CD4-positive, alpha-beta T cell treated with Interleukin-17A for 4 hours (primary cell): Measurements from ENCODE around the gene PSME3.

Experiments used
- DNase-seq: peaks from one replicate; pipeline ENCODE4 v3.0.0-alpha.2; 2020; ENCODE audit warnings: mixed read lengths

The PSME3 gene

DNA sequence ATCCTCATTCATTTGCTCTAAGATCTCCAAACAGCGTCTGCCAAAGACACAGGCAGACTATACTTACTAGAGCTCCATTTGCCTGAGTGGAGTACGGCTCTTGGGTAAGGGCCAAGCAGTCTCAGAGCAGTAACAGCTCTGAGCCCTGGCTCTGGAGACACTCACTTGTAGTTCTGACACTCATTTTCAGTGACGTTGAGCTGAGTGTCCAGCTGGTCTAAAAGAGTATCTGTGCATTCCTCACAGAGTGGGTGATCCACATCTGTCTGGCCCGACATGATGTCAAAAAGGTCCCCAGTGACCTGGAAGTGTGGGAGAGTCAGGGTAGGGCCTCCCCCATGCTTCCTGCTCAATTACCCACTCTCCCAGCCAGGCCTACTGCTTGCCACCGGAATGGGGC is 14.8 kb upstream of the PSME3 start:
- DNase-seq, result no peak

DNA sequence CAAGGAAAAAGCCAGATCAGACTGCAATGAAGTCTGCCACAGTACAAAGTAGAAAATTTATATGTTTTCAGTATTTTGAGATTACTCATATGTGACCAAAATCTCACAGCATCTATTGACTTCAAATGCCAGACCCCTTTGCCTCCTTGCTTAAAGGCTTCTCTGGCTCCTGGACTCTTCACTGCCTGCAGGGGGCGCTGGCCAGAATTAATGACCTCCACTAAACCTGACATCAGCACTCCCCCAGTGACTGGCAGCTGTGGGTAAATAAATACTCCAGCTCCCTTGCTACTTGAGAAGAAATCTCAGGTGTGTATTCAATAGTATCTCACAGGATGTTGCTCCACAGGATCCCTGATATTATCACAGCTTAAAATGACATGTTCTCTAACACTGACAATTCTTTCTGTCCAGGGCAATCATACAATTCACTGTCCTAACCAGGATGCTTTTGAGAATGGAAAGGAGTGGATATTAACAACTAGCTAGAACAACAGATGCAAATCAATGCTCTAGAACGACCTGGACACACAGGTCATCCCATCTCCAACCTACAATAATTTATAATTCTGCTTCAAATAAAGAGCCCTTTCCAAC is 13.2 kb upstream of the PSME3 start:
- peak; percentile 67 for DNase-seq

DNA sequence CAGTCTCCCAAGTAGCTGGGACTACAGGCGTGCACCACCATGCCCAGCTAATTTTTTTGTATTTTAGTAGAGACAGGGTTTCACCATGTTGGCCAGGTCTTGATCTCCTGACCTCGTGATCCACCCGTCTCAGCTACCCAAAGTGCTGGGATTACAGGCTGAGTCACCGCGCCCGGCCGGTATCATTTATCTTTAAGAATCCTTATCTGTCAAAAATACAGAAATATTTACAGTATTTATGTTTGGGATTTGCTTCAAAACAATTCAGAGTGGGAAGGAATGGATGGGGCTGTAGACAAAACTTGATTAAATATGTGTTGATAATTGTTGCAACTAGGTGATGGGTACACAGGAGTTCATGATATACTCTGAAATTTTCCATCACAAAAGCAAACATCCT is 12.0 kb upstream of the PSME3 start:
- DNase-seq, result no peak

DNA sequence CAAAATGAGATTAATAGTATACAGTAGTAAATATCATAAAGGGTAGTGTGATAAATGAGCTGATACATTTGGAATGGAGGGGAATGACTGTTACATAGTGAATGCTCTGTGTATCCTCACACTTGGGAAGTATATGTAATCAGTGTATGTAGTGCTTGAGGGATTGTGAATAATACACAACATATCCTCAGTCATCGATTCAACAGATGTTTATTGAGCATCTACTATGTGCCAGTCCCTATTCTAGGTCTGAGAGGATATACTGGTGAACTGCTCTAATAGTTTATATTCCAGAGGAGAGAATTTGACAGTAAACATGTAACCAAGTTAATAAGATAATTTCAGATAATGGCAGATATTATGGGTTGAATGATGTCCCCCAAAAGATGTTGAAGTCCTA is 5.7 kb upstream of the PSME3 start:
- DNase-seq, result no peak

GRCh38 chr17:42830971-42831370 is 2.2 kb upstream of the PSME3 start:
- DNase-seq, result no peak

DNA sequence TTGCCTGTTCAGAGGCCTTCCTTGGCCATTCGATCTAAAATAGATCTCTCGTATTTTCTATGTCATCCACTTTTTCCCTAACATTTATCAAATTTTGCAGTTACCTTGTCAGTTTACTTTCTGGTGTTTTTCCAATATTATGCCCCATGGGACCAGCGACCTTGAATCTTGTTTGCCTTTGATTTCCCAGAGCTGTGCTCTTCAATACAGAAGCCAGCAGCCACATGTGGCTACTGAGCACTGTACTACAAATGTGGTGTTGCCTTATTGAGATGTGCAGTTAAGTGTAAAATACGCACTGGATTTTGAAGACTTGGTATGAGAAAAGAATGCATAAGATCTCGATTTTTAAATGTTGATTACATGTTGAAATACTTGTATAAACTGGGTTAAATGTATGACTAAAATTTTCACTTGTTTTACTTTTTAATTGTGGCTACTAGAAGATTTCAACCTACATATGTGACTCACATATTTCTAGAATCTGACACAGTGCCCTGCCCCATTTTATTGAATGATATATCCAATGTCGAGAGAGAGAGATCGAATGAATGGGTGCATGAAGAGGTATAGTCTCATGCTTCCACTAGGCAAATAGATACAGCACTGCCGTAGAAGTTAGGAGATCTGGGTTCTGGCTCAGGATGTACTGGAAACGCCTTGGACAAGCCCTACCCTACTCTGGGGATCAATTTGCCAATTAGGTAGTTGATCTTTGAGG is 824 bp upstream of the PSME3 start:
- DNase-seq, result no peak

DNA sequence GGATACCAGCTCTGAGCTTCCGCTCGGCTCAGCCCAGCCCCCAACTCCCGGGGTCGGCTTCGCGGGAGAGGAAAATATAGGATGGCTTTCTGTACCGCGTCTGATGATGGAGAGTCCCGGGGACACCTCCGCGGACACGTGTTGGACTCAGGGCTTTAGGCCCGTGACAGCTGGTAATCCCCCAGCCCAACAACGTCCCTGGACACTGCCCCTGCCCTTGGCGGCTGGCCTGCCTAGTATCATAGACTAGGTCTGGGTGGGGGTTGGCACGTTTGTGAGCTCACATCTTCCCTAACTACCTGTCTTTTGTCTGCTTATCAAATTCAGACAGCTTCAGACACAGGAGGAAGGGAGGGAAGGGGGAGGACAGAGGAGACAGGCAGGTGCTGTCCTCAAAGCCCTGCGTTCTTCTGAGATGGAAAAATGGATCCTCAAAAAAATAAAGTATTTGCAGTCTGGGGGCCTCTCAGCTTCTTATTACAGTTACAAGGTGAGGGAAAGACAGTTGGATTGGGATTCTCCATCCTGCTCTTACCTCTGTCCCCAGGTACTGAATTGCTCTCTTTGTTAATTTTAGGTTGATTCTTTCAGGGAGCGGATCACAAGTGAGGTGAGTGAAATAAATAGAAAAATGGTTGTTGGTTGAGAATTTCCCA is 698 bp downstream of the PSME3 start:
- DNase-seq, result no peak

DNA sequence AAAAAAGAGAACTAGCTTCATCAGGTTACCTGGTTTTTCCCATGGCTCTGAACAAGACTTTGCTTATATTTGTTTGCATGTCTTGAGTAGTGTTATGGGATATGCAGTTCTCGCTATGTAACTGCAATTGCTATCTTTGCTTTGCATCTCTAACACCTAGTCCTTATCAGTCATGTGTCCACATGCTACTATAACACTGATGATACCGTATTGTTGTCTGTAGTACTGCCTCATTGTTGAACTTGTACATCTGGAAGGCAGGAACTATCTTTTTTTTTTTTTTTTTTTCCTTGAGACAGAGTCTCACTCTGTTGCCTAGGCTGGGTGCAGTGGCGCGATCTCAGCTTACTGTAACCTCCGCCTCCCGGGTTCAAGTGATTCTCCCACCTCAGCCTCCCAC is 2.5 kb downstream of the PSME3 start:
- DNase-seq, result no peak

GRCh38 chr17:42841975-42842685 is 8.9 kb downstream of the PSME3 start:
- DNase-seq, result no peak

DNA sequence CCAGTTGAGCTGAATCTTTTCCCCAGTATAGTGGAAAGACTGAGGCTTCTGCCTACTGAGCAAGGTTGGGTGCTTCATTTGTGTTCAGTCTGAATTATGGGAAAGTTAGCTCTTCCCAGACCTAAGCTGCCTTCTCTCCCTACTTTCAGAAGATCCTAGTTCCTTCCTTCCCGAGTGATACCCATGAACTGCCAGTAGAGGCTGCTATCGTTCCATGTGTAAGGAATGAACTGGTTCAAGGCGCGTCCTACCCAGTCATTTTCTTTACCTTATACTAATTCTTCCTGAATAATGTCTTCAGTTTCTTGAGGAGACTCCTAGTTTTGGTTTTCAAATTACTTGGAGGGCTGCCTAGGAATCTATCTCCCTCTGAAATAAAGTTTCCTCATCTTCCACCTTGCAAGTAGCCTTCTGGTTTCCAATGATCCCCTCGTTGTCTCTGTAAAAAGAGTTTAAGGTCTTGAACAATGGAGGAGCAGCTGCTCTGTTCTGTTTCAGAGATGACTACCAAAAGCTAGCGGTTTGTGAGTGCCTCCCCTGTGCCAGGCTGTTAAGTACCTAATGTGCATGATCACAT is 10.2 kb downstream of the PSME3 start:
- DNase-seq, result no peak

DNA sequence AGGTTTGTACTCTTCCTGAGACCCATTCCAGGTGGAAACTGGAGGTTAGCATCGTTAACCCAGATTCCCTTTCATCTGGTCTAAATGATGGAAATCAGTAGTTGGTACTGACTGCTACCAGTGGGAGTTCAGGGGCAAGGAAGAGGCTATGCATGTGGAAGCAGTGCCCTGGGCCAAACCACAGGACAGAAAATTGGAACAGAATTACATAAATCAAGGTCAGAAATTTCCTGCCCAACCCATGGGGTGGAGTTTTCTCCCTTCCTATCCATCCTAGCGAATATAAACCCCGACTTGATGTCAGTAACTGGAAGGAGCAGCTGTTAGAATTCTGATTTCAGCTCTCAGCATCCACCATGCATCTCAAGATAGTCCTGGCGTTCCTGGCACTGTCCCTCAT is 11.1 kb downstream of the PSME3 start, which contains the start of gene AOC2:
AOC2 (plus strand) TSS at position 310 of the 400 bp plus-strand sequence; CDS start at position 357, 47 bp downstream.
- no peak for DNase-seq

GRCh38 chr17:42844761-42845555 is 11.8 kb downstream of the PSME3 start:
- DNase-seq, result no peak

DNA sequence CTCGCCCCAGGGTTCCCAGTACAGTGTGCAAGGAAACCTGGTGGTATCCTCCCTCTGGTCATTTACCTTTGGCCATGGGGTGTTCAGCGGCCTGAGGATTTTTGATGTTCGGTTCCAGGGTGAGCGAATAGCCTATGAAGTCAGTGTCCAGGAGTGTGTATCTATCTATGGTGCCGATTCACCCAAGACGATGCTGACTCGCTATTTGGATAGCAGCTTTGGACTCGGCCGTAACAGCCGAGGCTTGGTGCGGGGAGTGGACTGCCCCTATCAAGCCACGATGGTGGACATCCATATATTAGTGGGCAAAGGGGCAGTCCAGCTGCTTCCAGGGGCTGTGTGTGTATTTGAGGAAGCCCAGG is 12.3 kb downstream of the PSME3 start:
- DNase-seq, result no peak

GRCh38 chr17:42845918-42846593 is 12.9 kb downstream of the PSME3 start:
- DNase-seq, result no peak

DNA sequence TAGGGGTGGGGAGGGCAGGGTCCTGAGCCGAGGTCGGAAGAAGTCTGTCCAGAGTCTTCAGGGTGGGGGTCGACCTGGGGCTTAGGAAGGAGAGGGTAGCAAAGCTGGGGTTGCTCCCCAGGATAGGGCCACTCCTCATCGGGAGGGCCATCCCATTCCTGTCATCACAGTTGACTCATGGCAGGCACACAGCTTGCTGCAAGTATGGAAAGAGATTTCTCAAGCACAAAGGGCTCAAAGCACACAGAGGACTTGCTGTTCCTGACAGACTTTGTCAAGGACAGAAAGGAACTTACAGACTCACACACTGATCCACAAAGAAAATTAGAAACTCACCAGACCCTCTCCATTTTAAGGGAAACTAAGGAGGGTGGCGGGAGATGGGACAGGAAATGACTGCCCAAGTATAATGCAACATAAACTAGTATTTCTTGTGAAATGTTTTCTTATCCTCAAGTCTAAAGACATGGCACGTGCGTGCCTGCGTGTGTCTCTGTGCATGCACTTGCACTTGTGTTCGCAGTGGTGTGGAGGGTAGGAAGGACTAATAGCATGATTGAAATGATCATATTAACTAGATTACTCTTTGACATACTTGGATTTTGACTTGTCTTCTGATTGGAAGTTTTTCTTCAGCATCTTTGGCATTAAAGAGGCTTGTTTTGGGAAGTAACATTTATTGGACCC is 13.5 kb downstream of the PSME3 start:
- DNase-seq, result no peak

- DNase-seq, result no peak
These were observed 14.9 kb downstream of the PSME3 start for GRCh38 chr17:42848093-42848492.

DNA sequence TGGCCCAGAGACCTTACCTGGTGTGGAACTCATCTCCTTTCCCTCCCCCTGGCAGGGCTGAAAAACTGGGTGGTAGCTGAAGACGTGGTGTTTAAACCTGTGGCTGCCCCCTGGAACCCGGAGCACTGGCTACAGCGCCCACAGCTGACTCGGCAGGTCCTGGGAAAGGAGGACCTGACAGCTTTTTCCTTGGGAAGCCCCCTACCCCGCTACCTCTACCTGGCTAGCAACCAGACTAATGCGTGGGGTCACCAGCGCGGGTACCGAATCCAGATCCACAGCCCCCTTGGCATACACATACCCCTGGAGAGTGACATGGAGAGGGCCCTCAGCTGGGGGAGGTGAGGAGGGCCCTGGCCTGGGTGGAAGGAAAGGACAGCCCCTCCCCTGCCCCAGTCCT is 15.8 kb downstream of the PSME3 start:
- no peak for DNase-seq

DNA sequence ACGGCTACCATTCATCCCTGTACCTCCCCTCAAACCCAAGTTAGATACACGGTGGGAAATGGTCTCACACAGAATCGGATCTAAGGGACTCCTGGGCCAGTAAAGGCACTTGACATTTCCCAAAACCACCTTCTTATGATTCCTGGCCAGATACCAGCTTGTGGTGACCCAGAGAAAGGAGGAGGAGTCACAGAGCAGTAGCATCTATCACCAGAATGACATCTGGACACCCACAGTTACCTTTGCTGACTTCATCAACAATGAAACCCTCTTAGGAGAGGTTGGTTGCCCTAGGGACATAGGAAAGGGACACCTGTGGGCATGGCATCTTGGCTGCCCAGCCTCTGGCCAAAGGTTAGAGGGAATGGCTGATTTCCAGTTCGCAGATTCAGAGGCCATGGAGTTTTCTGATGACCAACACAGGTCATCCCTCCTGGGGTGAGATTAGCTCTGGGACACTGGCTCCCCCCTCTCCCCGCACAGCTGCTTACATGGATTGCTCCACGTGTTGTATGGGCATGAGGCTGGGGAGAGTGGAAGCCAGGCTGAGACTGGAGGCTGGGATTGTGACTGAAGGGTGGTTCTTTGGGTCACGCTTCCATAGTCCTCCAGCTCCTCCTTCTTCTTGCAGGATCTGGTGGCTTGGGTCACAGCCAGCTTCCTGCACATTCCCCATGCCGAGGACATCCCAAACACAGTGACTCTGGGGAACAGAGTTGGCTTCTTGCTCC is 16.4 kb downstream of the PSME3 start:
- no peak for DNase-seq

DNA sequence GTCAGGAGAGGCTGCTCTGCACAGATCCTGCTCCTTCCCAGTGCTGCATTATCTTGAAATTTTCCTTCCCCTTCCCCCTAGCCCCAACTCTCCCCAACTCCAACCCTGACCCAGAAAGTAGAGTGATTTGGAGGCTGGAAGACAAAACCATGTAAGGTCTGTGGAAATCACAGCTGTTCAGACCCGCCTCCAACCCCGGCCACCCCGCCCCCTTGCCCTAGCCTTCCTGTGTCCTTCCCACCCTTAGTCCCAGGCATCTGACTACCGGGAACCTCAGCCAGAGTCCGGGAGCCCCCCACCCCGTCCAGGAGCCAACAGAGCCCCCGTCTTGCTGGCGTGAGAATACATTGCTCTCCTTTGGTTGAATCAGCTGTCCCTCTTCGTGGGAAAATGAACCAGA is 17.8 kb downstream of the PSME3 start, which contains the start of gene AOC3:
AOC3 (plus strand) TSS at position 246 of the 400 bp plus-strand sequence; CDS start at position 391, 145 bp downstream.
- DNase-seq, result no peak
